Glutamatergic neuron (in vitro differentiated cells): ENCODE data around the gene TMBIM6. TPM values are rescaled to one million over a fixed set of nuclear protein-coding genes. Genes with fewer than 3 reads are reported as not detected.

Experiments used
- DNase-seq: peaks from one replicate; pipeline ENCODE4 v3.0.0; 2022
- H3K27ac Mint-ChIP-seq: one replicate; pipeline ENCODE4 v1.8.0; 2020; ENCODE audit warnings: mild to moderate bottlenecking, mixed read lengths, inconsistent platforms; ENCODE audit not compliant: unreplicated experiment
- H3K27me3 Mint-ChIP-seq: one replicate; pipeline ENCODE4 v1.8.0; 2020; ENCODE audit warnings: mild to moderate bottlenecking, moderate library complexity, mixed read lengths, inconsistent platforms; ENCODE audit not compliant: unreplicated experiment
- H3K36me3 Mint-ChIP-seq: one replicate; pipeline ENCODE4 v1.8.0; 2020; ENCODE audit warnings: mild to moderate bottlenecking, mixed read lengths, inconsistent platforms; ENCODE audit not compliant: unreplicated experiment
- H3K4me1 Mint-ChIP-seq: one replicate; pipeline ENCODE4 v1.8.0; 2020; ENCODE audit warnings: mild to moderate bottlenecking, low read depth, mixed read lengths, inconsistent platforms; ENCODE audit not compliant: unreplicated experiment
- H3K4me3 Mint-ChIP-seq: one replicate; pipeline ENCODE4 v1.8.0; 2020; ENCODE audit warnings: mild to moderate bottlenecking, mixed read lengths, inconsistent platforms; ENCODE audit not compliant: unreplicated experiment
- H3K9me3 Mint-ChIP-seq: one replicate; pipeline ENCODE4 v1.8.0; 2020; ENCODE audit warnings: mild to moderate bottlenecking, moderate library complexity, mixed read lengths, inconsistent platforms; ENCODE audit not compliant: unreplicated experiment
- total RNA-seq: library from RNA; stranded (reverse); fragmentation: NEBNext Ultra II Directional; extraction: Animal tissue kit (Norgen Biotek cat#: 25700); gene quantifications from one replicate; pipeline ENCODE4 v1.2.1, GENCODE V29; 2021; ENCODE audit not compliant: unreplicated experiment
- TF ChIP-seq, protein P1 (sequence below): fragments of 200-600 bp; sonication (generic); IDR thresholded peaks from one replicate; pipeline ENCODE4 v1.5.0; 2021; ENCODE audit not compliant: partially characterized antibody, unreplicated experiment

TMBIM6 gene
- total RNA-seq, 1 donor from 2014 or later: 278 TPM

GRCh38 chr12:49794811-49795653 lies 53.7 kb downstream of the TMBIM6 start:
- H3K4me1 Mint-ChIP-seq: peaks cover 5% of the 10 kb centered on the region
- H3K9me3 Mint-ChIP-seq: peaks cover 8% of the 10 kb centered on the region
- no peak for DNase-seq

GRCh38 chr12:49795654-49796105 lies 54.3 kb downstream of the TMBIM6 start:
- H3K27me3 Mint-ChIP-seq: peaks cover 6% of the 10 kb centered on the region
- H3K4me3 Mint-ChIP-seq: no peak overlapping the region
- peaks cover 10% of the 10 kb centered on the region for H3K4me1 Mint-ChIP-seq
- TF ChIP-seq, protein P1, sequence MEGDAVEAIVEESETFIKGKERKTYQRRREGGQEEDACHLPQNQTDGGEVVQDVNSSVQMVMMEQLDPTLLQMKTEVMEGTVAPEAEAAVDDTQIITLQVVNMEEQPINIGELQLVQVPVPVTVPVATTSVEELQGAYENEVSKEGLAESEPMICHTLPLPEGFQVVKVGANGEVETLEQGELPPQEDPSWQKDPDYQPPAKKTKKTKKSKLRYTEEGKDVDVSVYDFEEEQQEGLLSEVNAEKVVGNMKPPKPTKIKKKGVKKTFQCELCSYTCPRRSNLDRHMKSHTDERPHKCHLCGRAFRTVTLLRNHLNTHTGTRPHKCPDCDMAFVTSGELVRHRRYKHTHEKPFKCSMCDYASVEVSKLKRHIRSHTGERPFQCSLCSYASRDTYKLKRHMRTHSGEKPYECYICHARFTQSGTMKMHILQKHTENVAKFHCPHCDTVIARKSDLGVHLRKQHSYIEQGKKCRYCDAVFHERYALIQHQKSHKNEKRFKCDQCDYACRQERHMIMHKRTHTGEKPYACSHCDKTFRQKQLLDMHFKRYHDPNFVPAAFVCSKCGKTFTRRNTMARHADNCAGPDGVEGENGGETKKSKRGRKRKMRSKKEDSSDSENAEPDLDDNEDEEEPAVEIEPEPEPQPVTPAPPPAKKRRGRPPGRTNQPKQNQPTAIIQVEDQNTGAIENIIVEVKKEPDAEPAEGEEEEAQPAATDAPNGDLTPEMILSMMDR: no peak
- no peak for DNase-seq
- peaks cover 3% of the 10 kb centered on the region for H3K9me3 Mint-ChIP-seq
- no peak overlapping the region for H3K27ac Mint-ChIP-seq
- H3K36me3 Mint-ChIP-seq: peaks cover 4% of the 10 kb centered on the region

More at GRCh38 chr12:49794811-49795653, 53.7 kb downstream of the TMBIM6 start:
- H3K27me3 Mint-ChIP-seq: peaks cover 8% of the 10 kb centered on the region
- no peak overlapping the region for H3K27ac Mint-ChIP-seq
- H3K4me3 Mint-ChIP-seq: no peak overlapping the region
- peaks cover 4% of the 10 kb centered on the region for H3K36me3 Mint-ChIP-seq
- TF ChIP-seq, protein P1: no peak

GRCh38 chr12:49796155-49796554 lies 54.8 kb downstream of the TMBIM6 start:
- Mint-ChIP-seq H3K27me3 (peaks cover 5% of the 10 kb centered on the region), H3K9me3 (peaks cover 3% of the 10 kb centered on the region), H3K27ac (no peak overlapping the region), H3K4me3 (no peak overlapping the region), H3K36me3 (peaks cover 4% of the 10 kb centered on the region), H3K4me1 (peaks cover 10% of the 10 kb centered on the region)
- no peak for DNase-seq
- TF ChIP-seq, protein P1: no peak

DNA sequence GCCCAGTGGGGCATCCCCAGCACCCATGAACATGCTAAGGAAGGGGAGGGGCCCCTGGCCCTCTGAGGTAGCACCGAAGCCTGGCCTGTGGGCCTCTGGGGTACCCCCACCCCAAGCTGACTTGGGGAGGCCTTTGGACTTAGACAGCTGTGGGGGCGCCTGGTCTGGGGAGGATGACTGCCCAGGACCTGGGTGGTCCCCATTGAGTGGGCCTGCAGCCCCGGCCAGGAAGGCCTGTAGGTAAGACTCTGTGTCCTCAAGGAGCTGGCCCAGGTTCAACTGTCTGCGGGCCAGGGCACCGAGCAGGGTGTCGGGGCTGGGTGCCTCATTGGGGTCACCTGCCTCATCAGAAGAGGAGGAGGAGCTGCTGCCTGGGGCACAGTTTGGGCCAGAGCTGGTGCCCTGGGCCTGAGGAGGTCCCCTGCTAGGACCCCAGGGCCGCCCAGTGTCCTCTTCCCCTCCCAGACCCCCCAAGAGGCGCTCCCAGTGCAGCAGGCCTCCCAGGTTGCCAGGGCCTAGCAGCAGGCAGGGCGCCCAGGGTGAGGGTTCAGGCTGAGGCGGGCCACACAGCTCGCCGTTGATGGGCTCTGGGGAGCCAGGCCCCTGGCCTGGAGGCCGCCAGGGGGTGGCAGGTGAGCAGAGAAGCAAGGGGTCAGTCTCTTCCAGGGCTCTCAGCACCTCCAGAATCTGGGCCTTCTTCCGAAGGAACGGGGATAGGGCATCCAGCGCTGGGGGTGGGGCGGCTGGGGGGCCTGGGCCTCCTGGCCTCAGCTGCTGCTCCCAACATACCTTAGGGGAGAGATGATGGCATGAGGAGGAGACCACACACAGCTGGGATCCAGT lies 55.5 kb downstream of the TMBIM6 start:
- H3K36me3 Mint-ChIP-seq: peaks cover 4% of the 10 kb centered on the region
- no peak for DNase-seq
- TF ChIP-seq, protein P1: no peak
- no peak overlapping the region for H3K27ac Mint-ChIP-seq
- H3K9me3 Mint-ChIP-seq: peaks cover 7% of the 10 kb centered on the region
- H3K4me1 Mint-ChIP-seq: peaks cover 13% of the 10 kb centered on the region
- no peak overlapping the region for H3K4me3 Mint-ChIP-seq
- H3K27me3 Mint-ChIP-seq: peaks cover 7% of the 10 kb centered on the region

GRCh38 chr12:49797449-49797776 lies 56.1 kb downstream of the TMBIM6 start:
- Mint-ChIP-seq H3K4me1 (peaks cover 13% of the 10 kb centered on the region), H3K27ac (no peak overlapping the region), H3K36me3 (peaks cover 4% of the 10 kb centered on the region), H3K4me3 (no peak overlapping the region), H3K27me3 (peaks cover 5% of the 10 kb centered on the region), H3K9me3 (peaks cover 7% of the 10 kb centered on the region)
- TF ChIP-seq, protein P1: no peak
- no peak for DNase-seq
